GM19238 (cell line): Measurements from ENCODE around the gene GRIK1.

Experiments used
- DNase-seq: peaks from one replicate; pipeline ENCODE4 v3.0.0; 2011; ENCODE audit warnings: low spot score; ENCODE audit not compliant: insufficient read length

Gene GRIK1

GRCh38 chr21:29721221-29721620, 218.6 kb downstream of the GRIK1 start:
- no peak for DNase-seq

- DNase-seq = no peak
These were observed 220.3 kb downstream of the GRIK1 start for GRCh38 chr21:29719521-29719920.

- no peak for DNase-seq
These were observed 221.5 kb downstream of the GRIK1 start for GRCh38 chr21:29718081-29718815.

- DNase-seq = no peak
These were observed 222.1 kb downstream of the GRIK1 start for GRCh38 chr21:29717659-29718058.

- DNase-seq = no peak
These were observed 223.0 kb downstream of the GRIK1 start for GRCh38 chr21:29716753-29717152.

GRCh38 chr21:29715089-29715488, 224.7 kb downstream of the GRIK1 start:
- no peak for DNase-seq

GRCh38 chr21:29712818-29713217, 227.0 kb downstream of the GRIK1 start:
- DNase-seq = no peak

GRCh38 chr21:29711236-29711635, 228.6 kb downstream of the GRIK1 start:
- DNase-seq = no peak

- DNase-seq = no peak
These were observed 229.3 kb downstream of the GRIK1 start for GRCh38 chr21:29710498-29710897.

GRCh38 chr21:29708401-29708800, 231.4 kb downstream of the GRIK1 start:
- DNase-seq = no peak

- no peak for DNase-seq
These were observed 235.1 kb downstream of the GRIK1 start for GRCh38 chr21:29704719-29705118.

- DNase-seq = no peak
These were observed 238.1 kb downstream of the GRIK1 start for GRCh38 chr21:29701676-29702075.

GRCh38 chr21:29697555-29698193, 242.1 kb downstream of the GRIK1 start:
- DNase-seq = no peak

- DNase-seq = no peak
These were observed 242.9 kb downstream of the GRIK1 start for GRCh38 chr21:29696937-29697336.

- DNase-seq = no peak
These were observed 247.9 kb downstream of the GRIK1 start for GRCh38 chr21:29691616-29692491.

GRCh38 chr21:29689753-29690152, 250.0 kb downstream of the GRIK1 start:
- no peak for DNase-seq

- no peak for DNase-seq
These were observed 255.7 kb downstream of the GRIK1 start for GRCh38 chr21:29684106-29684505.

- no peak for DNase-seq
These were observed 257.0 kb downstream of the GRIK1 start for GRCh38 chr21:29682800-29683199.

- DNase-seq = no peak
These were observed 259.5 kb downstream of the GRIK1 start for GRCh38 chr21:29680273-29680672.

GRCh38 chr21:29678626-29679025, 261.2 kb downstream of the GRIK1 start:
- DNase-seq = no peak

- no peak for DNase-seq
These were observed 262.5 kb downstream of the GRIK1 start for GRCh38 chr21:29677326-29677725.

GRCh38 chr21:29676395-29676794, 263.4 kb downstream of the GRIK1 start:
- DNase-seq = no peak
